ENCODE data around the gene DFFB.
A peak's percentile ranks its signal among the peaks of the same experiment; 100 is the strongest.
"Not testable (repeated sequence)": the region's sequence is repeated elsewhere in the genome, so short reads cannot be mapped to it uniquely, and the experiment has no call there.

The DFFB gene

DNA sequence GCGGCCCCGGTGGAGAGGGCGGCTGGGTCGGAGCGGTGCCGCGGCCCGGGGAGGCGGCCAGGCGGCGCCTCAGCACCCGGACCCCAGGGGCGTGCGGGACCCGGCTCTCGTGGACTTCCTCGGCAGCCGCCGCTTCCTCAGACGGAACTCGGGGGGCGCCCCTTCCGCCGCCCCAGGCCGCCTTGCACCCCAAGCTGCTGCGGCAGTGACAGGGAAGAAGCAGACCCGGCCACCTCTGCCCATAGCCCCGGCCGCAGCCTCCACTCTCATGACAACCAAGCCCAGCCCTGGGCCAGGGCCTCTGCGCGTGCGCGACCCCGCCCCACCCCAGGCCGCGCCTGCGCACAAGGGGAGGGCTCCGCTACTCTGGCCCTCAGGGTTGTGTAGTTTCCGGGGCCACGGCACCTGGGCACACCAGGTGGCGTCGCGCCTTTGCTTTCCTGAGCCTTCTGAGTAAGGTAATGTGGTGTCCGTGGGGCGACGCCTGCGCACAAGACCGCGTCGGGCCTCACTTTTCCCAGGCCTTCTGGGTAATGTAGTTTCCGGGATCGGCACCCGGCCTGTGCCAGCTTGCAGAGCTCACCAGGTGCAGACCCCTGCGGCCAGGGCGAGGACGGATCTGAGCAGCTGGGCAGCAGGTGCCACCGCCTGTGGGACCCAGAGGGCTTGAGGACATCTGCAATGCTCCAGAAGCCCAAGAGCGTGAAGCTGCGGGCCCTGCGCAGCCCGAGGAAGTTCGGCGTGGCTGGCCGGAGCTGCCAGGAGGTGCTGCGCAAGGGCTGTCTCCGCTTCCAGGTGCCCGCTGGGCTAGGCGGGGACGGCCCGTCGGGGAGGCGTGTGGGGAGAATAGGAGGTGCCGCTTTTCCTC lies at the start of gene DFFB, which contains the start of gene CEP104:
Gene DFFB, plus strand, starts transcription at position 554 of the 868 bp plus-strand sequence. Its CDS starts 128 bp downstream, at position 682.
Gene CEP104, minus strand, starts transcription at position 289 of the 868 bp plus-strand sequence. CDS start 4,804 bp downstream, outside the sequence.
- DNase-seq = peak; percentile 62 to 95 (median 83)

DNA sequence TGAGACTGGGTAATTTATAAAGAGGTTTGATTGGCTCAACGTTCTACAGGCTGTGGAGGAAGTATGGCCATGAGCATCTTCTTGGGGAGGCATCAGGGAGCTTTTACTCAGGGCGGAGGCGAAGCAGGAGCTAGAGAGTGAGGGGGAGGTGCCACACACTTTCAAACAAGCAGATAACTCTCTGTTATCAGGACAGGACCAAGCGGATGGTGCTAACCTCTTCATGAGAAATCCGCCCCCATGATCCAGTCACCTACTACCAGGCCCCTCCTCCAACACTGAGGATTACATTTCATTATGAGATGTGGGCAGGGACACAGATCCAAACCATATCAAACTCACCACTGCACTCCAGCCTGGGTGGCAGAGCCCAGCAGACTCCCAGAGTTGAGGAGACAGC lies 49.5 kb upstream of the DFFB start:
- DNase-seq = no peak

- DNase-seq = no peak
Observed at GRCh38 chr1:3809680-3810079, 47.6 kb upstream of the DFFB start.

- DNase-seq = not testable (repeated sequence)
Observed at GRCh38 chr1:3810149-3810761, 47.0 kb upstream of the DFFB start.

GRCh38 chr1:3811595-3811911 lies 45.7 kb upstream of the DFFB start:
- DNase-seq = no peak

DNA sequence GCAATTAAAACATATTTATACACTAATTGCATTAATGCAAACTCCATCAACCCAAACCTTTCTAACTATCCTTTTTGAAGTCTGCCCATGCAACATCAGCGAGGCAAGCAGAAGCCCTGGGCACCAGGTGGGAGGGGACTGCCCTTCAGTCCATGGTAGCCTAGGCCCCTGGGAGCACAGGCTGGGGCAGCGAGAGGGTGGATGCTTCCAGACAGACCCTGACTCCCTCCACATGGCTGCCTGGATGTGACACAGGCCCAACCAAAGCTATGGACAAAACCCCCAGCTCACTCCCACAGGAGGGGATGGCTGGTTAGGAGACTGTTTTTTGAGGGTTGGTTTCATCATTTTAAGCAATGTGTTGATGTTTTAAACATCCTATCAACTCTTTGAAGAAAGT lies 43.2 kb upstream of the DFFB start:
- no peak for DNase-seq

DNA sequence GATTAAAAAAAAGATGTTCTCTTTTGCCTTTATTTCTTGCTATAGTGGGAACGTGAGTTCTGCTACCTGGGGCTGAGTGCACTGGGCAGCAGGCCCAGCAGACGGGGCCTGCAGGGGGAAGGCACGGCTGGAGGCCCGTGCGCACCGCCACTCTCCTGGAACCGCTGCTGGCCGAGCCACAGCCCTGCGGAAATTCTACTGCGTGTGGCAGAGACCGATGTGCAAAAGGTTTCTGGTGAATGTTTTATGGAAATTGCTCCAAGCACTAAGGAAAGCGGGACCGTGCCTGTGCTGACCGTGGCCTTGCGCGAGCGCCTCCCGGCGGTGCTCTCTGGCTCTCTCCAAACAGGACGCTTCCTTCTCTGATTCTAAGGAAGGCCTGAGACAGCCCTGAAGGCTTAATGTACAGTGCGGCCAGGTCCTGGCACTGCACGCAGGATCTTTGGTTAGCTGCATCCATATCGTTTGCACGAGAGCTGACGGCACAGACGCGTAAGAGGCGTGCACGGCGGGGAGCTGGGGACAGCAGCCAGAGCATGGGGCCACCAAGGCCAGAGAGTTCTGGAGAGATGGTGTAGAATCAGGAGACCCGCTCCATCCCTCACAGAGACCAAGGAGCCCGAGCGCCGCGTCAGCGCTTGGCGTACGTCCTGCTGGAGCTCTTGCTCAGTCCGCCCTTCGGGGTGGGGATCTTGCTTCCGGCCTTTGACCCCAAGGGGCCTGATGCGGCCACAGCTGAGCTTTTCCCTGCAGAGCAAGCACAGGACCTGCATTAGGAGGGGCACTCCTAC lies 42.3 kb upstream of the DFFB start:
- DNase-seq = no peak

- DNase-seq = no peak
Observed at GRCh38 chr1:3816331-3817137, 40.7 kb upstream of the DFFB start.

GRCh38 chr1:3817138-3817740 lies 40.0 kb upstream of the DFFB start:
- DNase-seq = no peak

DNA sequence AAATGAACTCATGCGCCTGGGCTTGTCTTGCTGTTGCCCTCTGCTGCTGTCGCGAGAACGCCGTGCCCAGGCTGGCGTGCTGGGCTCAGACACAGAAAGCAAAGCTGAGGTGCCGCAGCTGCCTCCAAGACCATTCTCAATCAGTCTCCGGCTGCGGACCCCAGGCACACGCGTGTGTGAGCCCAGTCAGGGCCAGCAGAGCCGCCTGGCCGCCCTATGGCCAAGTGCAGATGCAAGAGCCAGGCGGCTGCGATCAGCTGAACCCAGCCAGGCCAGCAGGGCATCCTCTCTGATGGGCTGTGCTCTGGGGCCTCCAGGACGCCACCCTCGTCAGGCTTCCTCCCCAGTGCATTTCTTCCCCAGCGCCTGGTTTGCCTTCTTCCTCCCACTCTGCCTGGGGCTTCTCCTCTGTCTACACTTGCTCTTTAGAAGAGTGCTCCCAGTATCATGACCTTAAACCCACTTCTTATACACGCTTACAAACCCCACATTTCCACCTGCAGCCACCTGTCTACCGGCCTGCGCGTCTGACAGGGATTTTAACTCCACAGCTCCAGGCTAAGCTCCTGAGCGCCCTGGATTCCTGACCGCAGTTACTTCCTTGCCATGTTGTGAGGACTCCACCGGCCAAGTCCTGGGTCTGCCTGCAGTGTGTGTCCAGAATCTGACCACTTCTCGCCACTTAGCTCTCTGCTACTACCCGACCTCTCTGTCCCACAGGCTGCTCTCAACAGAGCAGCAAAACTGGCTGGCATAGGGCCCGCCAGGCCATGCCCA lies 39.3 kb upstream of the DFFB start:
- no peak for DNase-seq

DNA sequence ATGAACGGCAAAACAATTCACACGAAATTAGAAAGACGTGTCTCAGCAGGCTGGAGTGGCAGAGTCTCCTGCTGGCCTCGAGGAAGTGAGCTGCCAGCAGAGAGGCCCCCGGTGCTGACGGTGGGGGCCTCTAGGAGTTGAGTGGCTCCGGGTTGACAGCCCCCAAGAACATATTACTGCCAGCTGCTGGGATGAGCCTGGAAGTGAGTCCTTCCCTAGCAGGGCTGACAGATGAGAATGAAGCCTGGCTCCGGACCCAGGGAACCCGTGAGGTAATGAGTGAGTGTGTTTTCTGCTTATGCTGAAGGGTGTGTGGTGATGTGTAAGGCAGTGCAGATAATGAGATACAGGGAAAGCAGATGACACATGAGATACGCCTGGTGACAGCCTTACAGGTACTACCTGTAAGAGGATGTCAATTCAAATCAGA lies 37.5 kb upstream of the DFFB start:
- peak in 8 of 56 donors; percentile 8 to 50 (median 25) for DNase-seq

DNA sequence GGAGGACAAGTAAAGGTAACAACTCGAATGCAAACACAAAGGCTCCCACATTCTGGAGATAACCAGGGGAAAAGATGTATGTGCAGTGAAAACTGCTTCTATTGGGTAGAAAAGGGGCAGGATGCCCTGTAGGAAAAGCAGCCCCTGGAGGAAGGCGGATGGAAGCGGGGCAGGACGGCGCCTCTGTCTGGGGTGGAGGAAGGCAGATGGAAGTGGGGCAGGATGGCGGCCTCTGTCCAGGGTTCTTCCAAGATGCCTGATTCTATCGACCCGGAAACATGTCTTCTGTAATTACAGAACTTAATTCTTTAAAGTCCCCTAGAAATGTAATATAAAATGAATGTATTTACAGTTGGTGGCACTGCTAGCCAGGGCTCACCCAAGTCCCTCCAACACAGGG lies 37.0 kb upstream of the DFFB start:
- no peak for DNase-seq

GRCh38 chr1:3821004-3821403 lies 36.3 kb upstream of the DFFB start:
- no peak for DNase-seq

- DNase-seq = no peak
Observed at GRCh38 chr1:3821447-3821846, 35.8 kb upstream of the DFFB start.

GRCh38 chr1:3821908-3822307 lies 35.4 kb upstream of the DFFB start:
- no peak for DNase-seq

DNA sequence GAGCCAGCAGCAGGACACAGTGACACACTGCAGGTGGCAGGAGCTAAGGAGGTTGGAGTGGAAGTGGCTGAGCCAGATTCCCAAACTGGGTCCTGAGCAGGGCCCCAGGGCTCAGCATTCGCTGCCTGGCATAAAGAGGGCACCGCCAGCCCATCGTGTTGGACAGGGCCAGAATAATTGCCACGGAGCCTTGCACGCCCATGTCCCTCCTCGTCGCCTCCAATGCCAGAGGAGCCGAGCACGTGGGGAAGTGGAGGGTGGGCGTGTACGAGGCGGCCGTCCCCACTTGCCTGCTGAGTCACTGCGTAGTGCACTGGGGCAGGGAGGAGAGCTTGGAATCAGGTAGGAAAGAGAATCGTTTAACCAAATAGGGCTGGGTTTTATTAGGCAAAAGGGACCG lies 34.9 kb upstream of the DFFB start:
- DNase-seq = peak in 8 of 56 donors; percentile 6 to 43 (median 22)

DNA sequence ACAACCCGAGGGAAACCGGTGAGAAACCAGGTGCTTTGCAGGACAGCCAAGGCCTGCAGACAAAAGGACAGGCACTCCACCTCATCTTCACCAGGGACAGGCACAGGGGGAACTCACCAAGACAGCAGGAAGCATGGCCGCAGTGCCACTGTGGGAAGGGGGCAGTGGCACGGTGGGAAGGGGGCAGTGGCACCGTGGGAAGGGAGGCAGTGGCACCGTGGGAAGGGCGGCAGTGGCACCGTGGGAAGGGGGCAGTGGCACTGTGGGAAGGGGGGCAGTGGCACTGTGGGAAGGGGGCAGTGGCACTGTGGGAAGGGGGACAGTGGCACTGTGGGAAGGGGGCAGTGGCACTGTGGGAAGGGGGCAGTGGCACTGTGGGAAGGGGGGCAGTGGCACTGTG lies 32.6 kb upstream of the DFFB start:
- no peak for DNase-seq

DNA sequence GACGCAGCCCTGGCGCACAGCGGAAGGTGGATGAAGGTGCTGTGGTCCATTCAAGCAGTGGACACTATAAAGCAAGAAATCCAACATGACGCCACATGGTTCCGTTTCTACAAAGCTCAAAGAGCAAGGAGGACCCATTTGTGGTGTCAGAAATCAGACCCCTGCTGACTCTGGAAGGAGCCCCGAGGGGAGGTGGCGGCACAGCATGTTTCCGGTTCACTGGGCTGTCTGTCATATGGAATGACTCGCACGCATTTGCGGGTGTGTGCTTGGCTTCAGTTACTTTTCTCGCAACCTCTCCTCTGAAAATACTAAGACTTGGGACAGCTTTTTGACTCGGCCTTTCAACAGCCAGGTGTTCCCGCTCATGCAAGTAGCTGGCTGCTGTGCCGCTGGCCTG lies 31.9 kb upstream of the DFFB start:
- DNase-seq = no peak

DNA sequence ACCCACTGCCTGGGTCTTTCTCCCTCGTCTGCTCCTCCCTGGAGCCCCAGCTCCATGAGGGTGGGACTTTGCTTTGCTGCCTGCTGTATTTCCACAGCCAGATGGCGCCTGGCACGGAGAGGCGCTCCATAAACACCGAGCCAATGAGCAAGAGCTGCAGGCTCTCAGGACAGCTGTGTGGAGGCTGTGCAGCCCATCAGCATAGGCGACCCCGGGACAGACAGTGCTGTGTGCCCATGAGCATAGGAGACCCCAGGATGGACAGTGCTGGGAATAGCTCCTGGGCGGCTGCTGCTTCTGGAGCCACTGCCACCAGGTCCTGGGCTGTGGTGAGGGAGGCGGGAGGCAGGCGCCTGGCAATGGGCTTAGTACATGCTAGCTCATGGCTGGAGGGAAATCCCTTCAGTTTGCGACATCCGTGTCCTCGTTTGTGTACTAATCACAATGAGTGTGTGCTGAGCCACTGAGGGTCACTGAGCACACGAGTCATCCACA lies 29.4 kb upstream of the DFFB start:
- peak in 21 of 56 donors; percentile 4 to 71 (median 23) for DNase-seq

- no peak for DNase-seq
Observed at GRCh38 chr1:3828391-3828790, 28.9 kb upstream of the DFFB start.
